Hair follicle dermal papilla cell (primary cell): ENCODE data around the gene ATP6V1A. TPM values are rescaled to one million over a fixed set of nuclear protein-coding genes. Genes with fewer than 3 reads are reported as not detected.

ENCODE experiments used
- total RNA-seq: library from RNA; depleted of rRNA; stranded (reverse); fragments of >200 nt; gene quantifications from 2 replicates; pipeline ENCODE4 v1.2.3, GENCODE V29; 2012

The ATP6V1A gene
- 119 and 126 TPM in 2 replicates for total RNA-seq

GRCh38 chr3:113746548-113747282 is at the start of gene ATP6V1A:
Gene ATP6V1A (plus strand): TSS chr3:113747035. CDS start chr3:113778754, 31,719 bp downstream.

GRCh38 chr3:113745756-113746547 is 883 bp upstream of the ATP6V1A start, which contains the start of gene NAA50:
Gene NAA50 (minus strand): TSS chr3:113746249. CDS start chr3:113745949, 300 bp downstream.

GRCh38 chr3:113838631-113839209 is 91.9 kb downstream of the ATP6V1A start, which contains the start of gene GRAMD1C:
Gene GRAMD1C (plus strand): TSS chr3:113838788. CDS start chr3:113838910, 122 bp downstream.

Other genes with a start within 250 kb of the ATP6V1A start
- 12.8 and 17.5 TPM in 2 replicates for gene SPICE1, start 231.9 kb upstream of the ATP6V1A start, total RNA-seq
- not detected in 2 replicates for gene SIDT1, start 214.5 kb upstream of the ATP6V1A start, total RNA-seq
- 11.2 and 14.9 TPM in 2 replicates for gene USF3, start 50.4 kb upstream of the ATP6V1A start, total RNA-seq
- gene NAA50, start 786 bp upstream of the ATP6V1A start, total RNA-seq: 198 and 206 TPM in 2 replicates
- gene GRAMD1C, start 91.8 kb downstream of the ATP6V1A start, total RNA-seq: 1.7 and 2.4 TPM in 2 replicates
- gene ZDHHC23, start 201.0 kb downstream of the ATP6V1A start, total RNA-seq: 0.97 and 2.3 TPM in 2 replicates